ENCODE results near the gene BEST3. TPM values are rescaled to one million over a fixed set of nuclear protein-coding genes. Genes with fewer than 3 reads are reported as not detected.
"Not testable (repeated sequence)": the region's sequence is repeated elsewhere in the genome, so short reads cannot be mapped to it uniquely, and the experiment has no call there.

The BEST3 gene
- total RNA-seq, 1 experiment from 2014 or later = not detected

GRCh38 chr12:69676257-69677012 is 22.7 kb downstream of the BEST3 start:
- no peaks in the 10 kb centered on the region for H3K36me3 ChIP-seq
- H3K27ac ChIP-seq = no peak overlapping the region
- no peaks in the 10 kb centered on the region for H3K27me3 ChIP-seq (replicated peaks)
- H3K9me3 ChIP-seq (replicated peaks) = no peaks in the 10 kb centered on the region
- H3K4me3 ChIP-seq = no peak overlapping the region
- H3K4me1 ChIP-seq (replicated peaks) = no peaks in the 10 kb centered on the region
- no peak for DNase-seq (ENCODE audit: low read depth in 1 of 2, low spot score in 2 of 2)

GRCh38 chr12:69672195-69672594 is 26.9 kb downstream of the BEST3 start:
- Histone ChIP-seq H3K27ac (no peak overlapping the region), H3K9me3 (replicated peaks) (no peaks in the 10 kb centered on the region)
- no peak for DNase-seq (ENCODE audit: low read depth in 1 of 2, low spot score in 2 of 2)

GRCh38 chr12:69671597-69671996 is 27.5 kb downstream of the BEST3 start:
- H3K36me3 ChIP-seq = no peaks in the 10 kb centered on the region
- H3K9me3 ChIP-seq (replicated peaks) = no peaks in the 10 kb centered on the region
- no peaks in the 10 kb centered on the region for H3K27me3 ChIP-seq (replicated peaks)
- H3K4me3 ChIP-seq = no peak overlapping the region
- no peak overlapping the region for H3K27ac ChIP-seq
- no peak for DNase-seq (ENCODE audit: low read depth in 1 of 2, low spot score in 2 of 2)
- H3K4me1 ChIP-seq (replicated peaks) = no peaks in the 10 kb centered on the region

More at GRCh38 chr12:69672195-69672594, 26.9 kb downstream of the BEST3 start:
- Histone ChIP-seq H3K36me3 (no peaks in the 10 kb centered on the region), H3K27me3 (replicated peaks) (no peaks in the 10 kb centered on the region), H3K4me1 (replicated peaks) (no peaks in the 10 kb centered on the region), H3K4me3 (no peak overlapping the region)

GRCh38 chr12:69666798-69667197 is 32.3 kb downstream of the BEST3 start:
- Histone ChIP-seq H3K27ac (no peak overlapping the region), H3K4me3 (no peak overlapping the region), H3K36me3 (no peaks in the 10 kb centered on the region), H3K9me3 (replicated peaks) (no peaks in the 10 kb centered on the region), H3K4me1 (replicated peaks) (no peaks in the 10 kb centered on the region), H3K27me3 (replicated peaks) (no peaks in the 10 kb centered on the region)
- DNase-seq (ENCODE audit: low read depth in 1 of 2, low spot score in 2 of 2) = no peak

GRCh38 chr12:69664930-69665377 is 34.1 kb downstream of the BEST3 start:
- not testable (repeated sequence) for H3K4me3 ChIP-seq; H3K9me3 ChIP-seq (replicated peaks); H3K4me1 ChIP-seq (replicated peaks); H3K36me3 ChIP-seq; H3K27me3 ChIP-seq (replicated peaks); DNase-seq (ENCODE audit: low read depth in 1 of 2, low spot score in 2 of 2); H3K27ac ChIP-seq

DNA sequence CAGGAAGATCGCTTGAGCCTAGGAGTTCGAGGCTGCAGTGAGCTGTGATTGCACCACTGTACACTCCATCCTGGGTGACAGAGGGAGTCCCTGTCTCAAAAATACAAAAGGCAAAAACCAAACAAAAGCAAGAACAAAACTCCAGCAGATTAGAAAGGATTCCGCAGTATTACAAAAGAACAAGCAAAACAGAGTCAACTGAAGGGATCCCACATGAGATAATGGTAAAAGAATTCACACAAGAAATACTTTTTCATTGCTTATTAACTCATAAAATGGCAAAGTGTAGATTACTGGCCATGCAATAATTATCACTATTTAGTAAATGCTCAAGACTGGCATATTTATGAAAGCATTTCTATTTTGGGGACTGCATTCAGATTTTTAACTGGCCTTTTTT is 35.4 kb downstream of the BEST3 start:
- Histone ChIP-seq H3K27ac (no peak overlapping the region), H3K4me1 (replicated peaks) (no peaks in the 10 kb centered on the region), H3K36me3 (no peaks in the 10 kb centered on the region), H3K4me3 (no peak overlapping the region), H3K27me3 (replicated peaks) (no peaks in the 10 kb centered on the region), H3K9me3 (replicated peaks) (no peaks in the 10 kb centered on the region)
- no peak for DNase-seq (ENCODE audit: low read depth in 1 of 2, low spot score in 2 of 2)

DNA sequence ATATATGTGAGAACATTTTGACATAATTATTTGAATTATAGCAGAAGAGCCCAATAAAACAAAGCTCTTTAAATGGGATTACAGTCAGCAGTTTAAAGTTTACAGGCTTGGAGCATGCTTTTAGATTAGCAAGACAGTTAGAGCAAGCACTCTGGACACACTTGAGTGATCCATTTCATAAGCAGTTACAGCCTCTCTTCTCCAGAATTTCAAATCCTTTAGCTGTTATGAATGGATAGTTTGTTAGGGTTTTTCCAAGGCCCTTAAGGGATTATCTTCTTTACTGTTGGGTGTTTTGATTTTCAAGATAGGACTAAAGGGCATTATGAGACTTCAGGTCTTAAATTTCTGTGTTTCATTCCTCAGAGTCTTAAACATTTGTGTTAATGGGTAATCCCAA is 36.3 kb downstream of the BEST3 start:
- H3K27me3 ChIP-seq (replicated peaks) = no peaks in the 10 kb centered on the region

GRCh38 chr12:69661386-69661785 is 37.7 kb downstream of the BEST3 start:
- no peaks in the 10 kb centered on the region for H3K36me3 ChIP-seq
- peaks cover 4% of the 10 kb centered on the region for H3K4me1 ChIP-seq (replicated peaks)
- no peaks in the 10 kb centered on the region for H3K27me3 ChIP-seq (replicated peaks)
- no peak overlapping the region for H3K27ac ChIP-seq
- DNase-seq (ENCODE audit: low read depth in 1 of 2, low spot score in 2 of 2) = no peak
- no peaks in the 10 kb centered on the region for H3K9me3 ChIP-seq (replicated peaks)
- H3K4me3 ChIP-seq = no peak overlapping the region

More for the DNA sequence above, 36.3 kb downstream of the BEST3 start:
- H3K4me1 ChIP-seq (replicated peaks) = no peaks in the 10 kb centered on the region
- no peak overlapping the region for H3K27ac ChIP-seq
- no peak for DNase-seq (ENCODE audit: low read depth in 1 of 2, low spot score in 2 of 2)
- no peak overlapping the region for H3K4me3 ChIP-seq
- no peaks in the 10 kb centered on the region for H3K36me3 ChIP-seq
- no peaks in the 10 kb centered on the region for H3K9me3 ChIP-seq (replicated peaks)

- Histone ChIP-seq H3K36me3 (no peaks in the 10 kb centered on the region; the same call in 1 of the 2 replicates), H3K27me3 (replicated peaks) (no peaks in the 10 kb centered on the region), H3K4me3 (no peak overlapping the region), H3K4me1 (replicated peaks) (peaks cover 14% of the 10 kb centered on the region), H3K9me3 (replicated peaks) (no peaks in the 10 kb centered on the region), H3K27ac (no peak overlapping the region)
- no peak for DNase-seq (ENCODE audit: low read depth in 1 of 2, low spot score in 2 of 2)
These were observed 38.8 kb downstream of the BEST3 start for GRCh38 chr12:69660164-69660863.

- no peaks in the 10 kb centered on the region; the same call in 1 of the 2 replicates for H3K36me3 ChIP-seq
- no peaks in the 10 kb centered on the region for H3K9me3 ChIP-seq (replicated peaks)
- DNase-seq (ENCODE audit: low read depth in 1 of 2, low spot score in 2 of 2) = no peak
- no peak overlapping the region for H3K4me3 ChIP-seq
- H3K4me1 ChIP-seq (replicated peaks) = peaks cover 18% of the 10 kb centered on the region
- H3K27ac ChIP-seq = no peak overlapping the region
- H3K27me3 ChIP-seq (replicated peaks) = no peaks in the 10 kb centered on the region
These were observed 40.9 kb downstream of the BEST3 start for GRCh38 chr12:69658203-69658602.

- H3K9me3 ChIP-seq (replicated peaks) = no peaks in the 10 kb centered on the region
- no peak for DNase-seq (ENCODE audit: low read depth in 1 of 2, low spot score in 2 of 2)
- H3K27me3 ChIP-seq (replicated peaks) = no peaks in the 10 kb centered on the region
- H3K27ac ChIP-seq = no peak overlapping the region
- no peaks in the 10 kb centered on the region; the same call in 1 of the 2 replicates for H3K36me3 ChIP-seq
- H3K4me1 ChIP-seq (replicated peaks) = peaks cover 18% of the 10 kb centered on the region
- H3K4me3 ChIP-seq = no peak overlapping the region
These were observed 41.5 kb downstream of the BEST3 start for GRCh38 chr12:69657376-69658137.

DNA sequence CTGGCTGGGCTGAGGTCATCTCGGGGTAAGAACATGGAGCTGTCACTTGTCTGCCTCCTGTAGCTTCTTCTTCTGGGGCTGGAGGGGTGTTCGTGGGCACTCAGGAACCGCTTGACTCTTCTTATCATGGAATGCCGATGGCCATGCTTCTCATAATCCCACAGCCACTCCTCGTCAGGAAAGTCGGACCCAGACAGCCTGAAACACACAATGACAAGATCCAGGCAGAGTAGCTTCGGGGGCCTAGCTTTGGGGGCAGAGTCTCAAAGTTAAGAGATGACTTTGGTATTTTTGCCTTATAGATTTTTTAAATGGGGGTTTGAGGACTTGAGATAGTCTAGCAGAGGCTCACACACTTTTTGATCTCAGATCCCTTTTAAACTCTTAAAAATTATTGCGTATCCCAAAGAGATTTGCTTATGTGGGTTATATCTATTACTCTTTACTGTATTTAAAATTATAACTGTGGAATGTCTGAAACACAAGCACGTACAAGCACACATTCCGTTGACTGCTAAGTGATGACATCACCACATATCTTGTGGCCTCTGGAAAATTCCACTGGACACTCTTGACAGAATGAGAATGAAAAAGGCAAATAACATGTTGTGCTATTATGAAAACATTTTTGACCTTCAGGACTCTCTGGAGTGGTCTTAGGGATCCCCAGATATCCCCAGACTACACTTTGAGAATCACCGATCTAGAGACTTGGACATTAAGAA is 43.3 kb downstream of the BEST3 start:
- no peaks in the 10 kb centered on the region for H3K27me3 ChIP-seq (replicated peaks)
- no peaks in the 10 kb centered on the region; the same call in 1 of the 2 replicates for H3K36me3 ChIP-seq
- H3K4me3 ChIP-seq = no peak overlapping the region
- peaks cover 18% of the 10 kb centered on the region for H3K4me1 ChIP-seq (replicated peaks)
- DNase-seq (ENCODE audit: low read depth in 1 of 2, low spot score in 2 of 2) = peak; percentile 55 to 83
- H3K27ac ChIP-seq = peak overlapping the region; percentile 98
- H3K9me3 ChIP-seq (replicated peaks) = no peaks in the 10 kb centered on the region

DNA sequence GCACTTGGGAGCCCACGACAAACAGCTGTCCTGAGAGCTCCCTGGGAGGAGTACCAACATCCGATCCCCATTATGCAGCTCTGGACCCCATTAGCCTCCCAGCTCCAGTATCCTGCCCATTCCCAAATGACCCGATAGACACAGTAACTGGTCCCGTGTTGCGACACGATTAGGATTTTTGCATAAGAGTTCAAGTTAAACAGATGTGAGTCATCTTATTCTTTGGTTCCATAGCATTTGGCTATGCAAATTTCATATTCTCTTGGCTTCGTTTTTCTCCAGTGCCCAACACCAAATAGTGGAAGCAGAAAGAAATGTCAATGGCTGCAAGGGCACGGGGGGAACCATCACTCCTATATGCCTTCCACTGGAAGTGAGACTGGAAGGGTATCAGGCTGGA is 45.4 kb downstream of the BEST3 start:
- H3K9me3 ChIP-seq (replicated peaks) = no peaks in the 10 kb centered on the region
- DNase-seq (ENCODE audit: low read depth in 1 of 2, low spot score in 2 of 2) = no peak
- H3K27me3 ChIP-seq (replicated peaks) = no peaks in the 10 kb centered on the region
- no peak overlapping the region for H3K4me3 ChIP-seq
- no peak overlapping the region for H3K27ac ChIP-seq
- H3K4me1 ChIP-seq (replicated peaks) = peaks cover 19% of the 10 kb centered on the region
- no peaks in the 10 kb centered on the region; the same call in 1 of the 2 replicates for H3K36me3 ChIP-seq
